Vagina (tissue), 2 donors: ENCODE measurements around the gene APBA1. TPM values are rescaled to one million over a fixed set of nuclear protein-coding genes. Genes with fewer than 3 reads are reported as not detected.

Source experiments
- DNase-seq, 2 donors: peaks; one replicate each; pipeline ENCODE4 v3.0.0-alpha.2; 2017; ENCODE audit errors: extremely low spot score in 2 of 2
- H3K27ac ChIP-seq: fragments of 200-600 bp; sonication (generic); one replicate; pipeline ENCODE4 v1.5.1; 2019
- H3K27me3 ChIP-seq: fragments of 200-600 bp; sonication (generic); one replicate; pipeline ENCODE4 v1.5.1; 2019
- H3K36me3 ChIP-seq, 2 donors: fragments of 200-600 bp; sonication (generic); one replicate each; pipeline ENCODE4 v1.5.1; 2017 to 2019
- H3K4me1 ChIP-seq: fragments of 200-600 bp; sonication (generic); one replicate; pipeline ENCODE4 v1.5.1; 2019
- H3K4me3 ChIP-seq, 2 donors: fragments of 200-600 bp; sonication (generic); 1 replicate in 1 of 2; 2 replicates in 1 of 2; pipeline ENCODE4 v1.5.1; 2016 to 2019
- H3K9me3 ChIP-seq: fragments of 200-600 bp; sonication (generic); one replicate; pipeline ENCODE4 v1.5.1; 2019
- POLR2A ChIP-seq, 2 donors: fragments of 450-650 bp; IDR thresholded peaks; one replicate each; pipeline ENCODE4 v1.6.1; 2017; ENCODE audit warnings: antibody characterized with exemption in 2 of 2, mild to moderate bottlenecking in 2 of 2, moderate library complexity in 2 of 2
- POLR2AphosphoS5 ChIP-seq, 2 donors: sonication (generic); formaldehyde crosslinking; IDR thresholded peaks; one replicate each; pipeline ENCODE4 v1.9.0; 2017; ENCODE audit warnings: antibody characterized with exemption in 2 of 2, mild to moderate bottlenecking in 2 of 2, low read depth in 1 of 2; ENCODE audit not compliant: insufficient read depth in 1 of 2
- intact Hi-C: fragments of 100-400 bp; cut with DNase I; formaldehyde crosslinking; loops from one replicate; pipeline ENCODE4 v1.15.1; 2023
- total RNA-seq: library from RNA; depleted of rRNA; stranded (reverse); fragments of >200 nt; gene quantifications from one replicate; pipeline ENCODE4 v1.2.3, GENCODE V29; 2016
- TF ChIP-seq, protein P1 (sequence below), 3 experiments: fragments of 450-650 bp in 2 of 3; fragments of 200-600 bp in 1 of 3; sonication (generic) in 1 of 3; IDR thresholded peaks; one replicate each; pipeline ENCODE4 v1.5.1; 2017 to 2019; ENCODE audit warnings: antibody characterized with exemption in 3 of 3, mild to moderate bottlenecking in 2 of 3, moderate library complexity in 2 of 3

Gene APBA1
- total RNA-seq, 1 donor from 2014 or later: 13.3 TPM

DNA sequence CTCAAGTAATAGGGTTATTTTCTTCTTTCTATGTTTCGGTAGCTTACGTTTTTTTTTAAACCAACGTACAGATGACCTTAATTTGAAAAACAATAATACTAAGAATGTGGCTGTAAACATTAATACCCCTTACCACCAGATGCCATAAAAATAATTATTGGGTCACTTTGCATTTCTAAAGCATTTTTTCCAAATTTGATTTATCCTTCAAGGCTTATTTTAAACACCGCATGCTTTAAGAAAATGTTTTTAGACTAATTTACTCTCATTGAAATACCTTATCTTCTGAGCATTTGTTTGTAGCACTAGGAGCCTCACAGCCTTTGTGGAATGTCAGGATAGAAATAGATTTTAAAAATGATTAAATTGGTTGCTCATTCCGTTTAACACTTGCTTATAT lies 5.8 kb upstream of the APBA1 start:
- peaks cover 23% of the 10 kb centered on the region for H3K4me1 ChIP-seq
- no peak for DNase-seq
- H3K9me3 ChIP-seq: no peaks in the 10 kb centered on the region
- no peaks in the 10 kb centered on the region for H3K36me3 ChIP-seq
- no peak overlapping the region for H3K27ac ChIP-seq
- intact Hi-C loops: no loop called here
- no peak for TF ChIP-seq POLR2AphosphoS5 (IDR thresholded peaks at IDR 0.05; ENCODE audit: insufficient read depth in 1 of 2, low read depth in 1 of 2)
- TF ChIP-seq, protein P1, sequence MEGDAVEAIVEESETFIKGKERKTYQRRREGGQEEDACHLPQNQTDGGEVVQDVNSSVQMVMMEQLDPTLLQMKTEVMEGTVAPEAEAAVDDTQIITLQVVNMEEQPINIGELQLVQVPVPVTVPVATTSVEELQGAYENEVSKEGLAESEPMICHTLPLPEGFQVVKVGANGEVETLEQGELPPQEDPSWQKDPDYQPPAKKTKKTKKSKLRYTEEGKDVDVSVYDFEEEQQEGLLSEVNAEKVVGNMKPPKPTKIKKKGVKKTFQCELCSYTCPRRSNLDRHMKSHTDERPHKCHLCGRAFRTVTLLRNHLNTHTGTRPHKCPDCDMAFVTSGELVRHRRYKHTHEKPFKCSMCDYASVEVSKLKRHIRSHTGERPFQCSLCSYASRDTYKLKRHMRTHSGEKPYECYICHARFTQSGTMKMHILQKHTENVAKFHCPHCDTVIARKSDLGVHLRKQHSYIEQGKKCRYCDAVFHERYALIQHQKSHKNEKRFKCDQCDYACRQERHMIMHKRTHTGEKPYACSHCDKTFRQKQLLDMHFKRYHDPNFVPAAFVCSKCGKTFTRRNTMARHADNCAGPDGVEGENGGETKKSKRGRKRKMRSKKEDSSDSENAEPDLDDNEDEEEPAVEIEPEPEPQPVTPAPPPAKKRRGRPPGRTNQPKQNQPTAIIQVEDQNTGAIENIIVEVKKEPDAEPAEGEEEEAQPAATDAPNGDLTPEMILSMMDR (IDR thresholded peaks at IDR 0.05): no peak
- no peak for TF ChIP-seq POLR2A (IDR thresholded peaks at IDR 0.05)
- H3K4me3 ChIP-seq: no peak overlapping the region
- no peaks in the 10 kb centered on the region for H3K27me3 ChIP-seq

- H3K36me3 ChIP-seq: no peaks in the 10 kb centered on the region
- no peak overlapping the region for H3K4me3 ChIP-seq
- TF ChIP-seq POLR2AphosphoS5 (IDR thresholded peaks at IDR 0.05; ENCODE audit: insufficient read depth in 1 of 2, low read depth in 1 of 2) (no peak), POLR2A (IDR thresholded peaks at IDR 0.05) (no peak)
- TF ChIP-seq, protein P1 (IDR thresholded peaks at IDR 0.05): no peak
- no peak for DNase-seq
- H3K4me1 ChIP-seq: peaks cover 36% of the 10 kb centered on the region
- H3K27ac ChIP-seq: no peak overlapping the region
- intact Hi-C loops: no loop called here
- no peaks in the 10 kb centered on the region for H3K27me3 ChIP-seq
- no peaks in the 10 kb centered on the region for H3K9me3 ChIP-seq
These were observed 3.4 kb upstream of the APBA1 start for GRCh38 chr9:69675563-69675962.

DNA sequence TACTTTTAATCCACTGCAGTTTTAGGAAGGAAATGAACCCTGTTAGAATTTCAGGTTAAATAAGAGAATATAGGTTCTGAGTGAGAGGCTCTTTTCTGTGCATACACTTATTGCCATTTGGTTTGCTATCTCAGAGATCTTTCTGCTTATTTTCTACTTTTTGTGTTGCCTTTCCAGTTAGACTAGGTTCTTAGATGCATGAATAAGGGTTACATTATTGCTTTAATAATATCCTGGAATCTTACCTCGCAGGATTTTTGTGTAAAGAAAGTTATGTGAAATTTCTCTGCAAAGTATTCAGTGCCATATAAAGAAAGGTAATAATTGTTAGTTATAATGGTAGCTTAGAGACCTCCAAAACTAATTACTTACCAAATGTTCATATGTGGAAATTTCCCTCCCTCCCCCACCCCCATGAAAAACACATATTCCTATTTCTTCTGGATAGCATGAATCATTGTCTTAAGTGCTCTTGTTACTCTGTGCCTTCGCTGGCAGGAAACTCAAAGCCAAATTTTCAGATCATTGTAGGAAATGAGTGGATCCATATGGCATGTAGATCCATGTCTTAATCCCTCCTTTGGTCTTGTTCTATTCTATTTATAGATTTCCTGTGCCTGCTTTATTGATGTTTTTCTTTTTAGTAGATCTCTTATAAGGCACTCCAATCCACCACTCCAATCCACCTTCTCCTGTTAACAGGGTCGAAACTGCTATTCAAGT lies 2.7 kb upstream of the APBA1 start:
- intact Hi-C loops: loop anchor here (5.0 kb wide), 1 partner anchor 87 kb away; the partner anchor contains the start of gene PTAR1
- Histone ChIP-seq H3K4me1 (peaks cover 36% of the 10 kb centered on the region), H3K36me3 (no peaks in the 10 kb centered on the region), H3K27ac (no peak overlapping the region), H3K27me3 (no peaks in the 10 kb centered on the region), H3K9me3 (no peaks in the 10 kb centered on the region), H3K4me3 (no peak overlapping the region)
- DNase-seq: no peak
- TF ChIP-seq POLR2A (IDR thresholded peaks at IDR 0.05): no peak
- TF ChIP-seq, protein P1 (IDR thresholded peaks at IDR 0.05): no peak
- no peak for TF ChIP-seq POLR2AphosphoS5 (IDR thresholded peaks at IDR 0.05; ENCODE audit: insufficient read depth in 1 of 2, low read depth in 1 of 2)

GRCh38 chr9:69674112-69674685 lies 2.0 kb upstream of the APBA1 start:
- TF ChIP-seq, protein P1 (IDR thresholded peaks at IDR 0.05): no peak
- TF ChIP-seq POLR2A (IDR thresholded peaks at IDR 0.05): no peak
- TF ChIP-seq POLR2AphosphoS5 (IDR thresholded peaks at IDR 0.05; ENCODE audit: insufficient read depth in 1 of 2, low read depth in 1 of 2): no peak
- DNase-seq: no peak
- intact Hi-C loops: loop anchor here (5.0 kb wide), 1 partner anchor 88 kb away; the partner anchor contains the start of gene PTAR1

DNA sequence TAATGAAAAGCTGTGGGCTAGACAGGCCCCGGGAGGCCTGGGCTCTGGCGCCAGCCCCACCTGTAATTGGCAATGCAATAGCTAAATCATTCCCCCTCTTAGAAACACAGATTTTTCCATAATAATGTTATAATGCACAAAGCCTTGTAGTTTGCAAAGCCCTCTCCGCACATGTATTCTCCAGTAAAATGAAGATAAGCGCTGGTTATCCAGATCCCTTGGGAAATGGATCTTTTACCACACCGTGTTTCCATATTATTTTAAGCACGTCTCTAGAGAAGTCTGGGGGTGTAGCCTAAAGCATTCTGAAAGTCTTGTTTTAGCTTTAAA lies 1.1 kb upstream of the APBA1 start:
- Histone ChIP-seq H3K27ac (peak overlapping the region; percentile 85), H3K4me1 (peaks cover 36% of the 10 kb centered on the region), H3K27me3 (no peaks in the 10 kb centered on the region), H3K36me3 (no peaks in the 10 kb centered on the region), H3K4me3 (peak overlapping the region; percentile 84 to 85), H3K9me3 (no peaks in the 10 kb centered on the region)
- intact Hi-C loops: loop anchor here (5.0 kb wide), 1 partner anchor 89 kb away; the partner anchor contains the start of gene PTAR1
- TF ChIP-seq POLR2A (IDR thresholded peaks at IDR 0.05): no peak
- TF ChIP-seq, protein P1 (IDR thresholded peaks at IDR 0.05): no peak
- DNase-seq: no peak

More at GRCh38 chr9:69674112-69674685, 2.0 kb upstream of the APBA1 start:
- Histone ChIP-seq H3K36me3 (no peaks in the 10 kb centered on the region), H3K27ac (no peak overlapping the region), H3K9me3 (no peaks in the 10 kb centered on the region), H3K4me3 (no peak overlapping the region), H3K4me1 (peaks cover 36% of the 10 kb centered on the region), H3K27me3 (no peaks in the 10 kb centered on the region)
